Lower leg skin (tissue), 4 donors: ENCODE data around the gene CACNA1H. TPM values are rescaled to one million over a fixed set of nuclear protein-coding genes. Genes with fewer than 3 reads are reported as not detected.
"Not testable (repeated sequence)": the region's sequence is repeated elsewhere in the genome, so short reads cannot be mapped to it uniquely, and the experiment has no call there.

Source experiments
- DNase-seq, 2 donors: peaks; one replicate each; pipeline ENCODE4 v3.0.0-alpha.2; 2019; ENCODE audit warnings: low spot score in 2 of 2
- H3K4me3 ChIP-seq: fragments of 200-600 bp; sonication (generic); 2 replicates; pipeline ENCODE4 v1.5.1; 2017; ENCODE audit warnings: mild to moderate bottlenecking, low read depth; ENCODE audit not compliant: poor library complexity, severe bottlenecking
- POLR2A ChIP-seq, 2 donors: fragments of 450-650 bp; IDR thresholded peaks; one replicate each; pipeline ENCODE4 v1.6.1; 2016 to 2017; ENCODE audit warnings: antibody characterized with exemption in 2 of 2, mild to moderate bottlenecking in 1 of 2, moderate library complexity in 1 of 2
- WGBS, 2 donors: methylation state at CpG; one replicate each; pipeline ENCODE4 v1.1.5; 2018; 5-methylcytosine and 5-hydroxymethylcytosine counted together
- intact Hi-C: fragments of 100-400 bp; cut with DNase I; formaldehyde crosslinking; loops from one replicate; pipeline ENCODE4 v1.15.0; 2023; ENCODE audit warnings: low total_unique reads
- total RNA-seq, 4 donors: library from RNA; depleted of rRNA; stranded (reverse); fragments of >200 nt; gene quantifications; one replicate each; pipeline ENCODE4 v1.1.0, GENCODE V29; 2016
- TF ChIP-seq, protein P1 (sequence below), 3 donors: fragments of 450-650 bp; IDR thresholded peaks; one replicate each; pipeline ENCODE4 v1.5.1; 2016; ENCODE audit warnings: antibody characterized with exemption in 3 of 3, mild to moderate bottlenecking in 3 of 3, moderate library complexity in 2 of 3

CACNA1H gene
- total RNA-seq, 4 donors from 2014 or later, result 29.3 to 151 (median 72.1) TPM

DNA sequence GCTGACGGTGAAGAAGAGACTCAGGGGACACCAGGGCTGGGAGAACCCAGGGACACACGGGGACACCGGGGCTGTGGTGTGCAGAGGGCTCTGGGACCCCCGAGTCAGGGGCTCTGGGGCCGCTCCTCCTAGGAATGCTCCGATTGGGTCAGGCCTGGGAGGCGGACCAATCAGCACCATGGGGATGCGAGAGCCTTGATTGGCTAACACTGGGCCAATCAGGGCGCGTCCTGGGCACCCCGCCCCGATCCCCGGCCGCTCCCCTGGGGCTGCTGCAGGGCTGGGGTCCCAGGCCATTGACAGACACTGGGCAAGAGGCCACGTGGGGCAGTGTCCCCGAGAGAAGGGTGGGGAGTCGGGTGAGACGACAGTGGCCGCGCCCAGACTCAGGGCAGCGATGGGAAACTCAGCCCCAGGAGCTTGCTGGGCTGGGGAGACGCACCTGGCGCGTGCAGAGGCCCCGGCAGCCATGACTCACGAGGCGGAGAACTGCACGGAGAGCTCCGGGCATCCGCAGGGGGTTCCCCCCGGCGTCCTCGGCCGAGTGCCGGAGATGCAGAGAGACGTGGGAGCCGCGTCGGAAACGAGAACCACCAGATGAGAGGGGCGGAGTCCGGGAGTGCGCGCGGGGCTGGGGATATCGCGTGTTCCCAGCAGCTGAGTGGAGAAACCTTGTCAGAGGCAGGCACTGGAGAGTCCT lies 79.3 kb downstream of the CACNA1H start:
- DNase-seq, H3K4me3 ChIP-seq, intact Hi-C loops: not testable (repeated sequence)
- WGBS, 2 donors, result no CpG with 5 or more reads among the region's 47 CpGs

GRCh38 chr16:1236659-1237058 lies 83.8 kb downstream of the CACNA1H start:
- intact Hi-C loops, H3K4me3 ChIP-seq, DNase-seq: not testable (repeated sequence)
- no CpG with 5 or more reads among the region's 29 CpGs for WGBS, 2 donors

- no peak overlapping the region for H3K4me3 ChIP-seq
- intact Hi-C loops, result no loop called here
- TF ChIP-seq, protein P1, sequence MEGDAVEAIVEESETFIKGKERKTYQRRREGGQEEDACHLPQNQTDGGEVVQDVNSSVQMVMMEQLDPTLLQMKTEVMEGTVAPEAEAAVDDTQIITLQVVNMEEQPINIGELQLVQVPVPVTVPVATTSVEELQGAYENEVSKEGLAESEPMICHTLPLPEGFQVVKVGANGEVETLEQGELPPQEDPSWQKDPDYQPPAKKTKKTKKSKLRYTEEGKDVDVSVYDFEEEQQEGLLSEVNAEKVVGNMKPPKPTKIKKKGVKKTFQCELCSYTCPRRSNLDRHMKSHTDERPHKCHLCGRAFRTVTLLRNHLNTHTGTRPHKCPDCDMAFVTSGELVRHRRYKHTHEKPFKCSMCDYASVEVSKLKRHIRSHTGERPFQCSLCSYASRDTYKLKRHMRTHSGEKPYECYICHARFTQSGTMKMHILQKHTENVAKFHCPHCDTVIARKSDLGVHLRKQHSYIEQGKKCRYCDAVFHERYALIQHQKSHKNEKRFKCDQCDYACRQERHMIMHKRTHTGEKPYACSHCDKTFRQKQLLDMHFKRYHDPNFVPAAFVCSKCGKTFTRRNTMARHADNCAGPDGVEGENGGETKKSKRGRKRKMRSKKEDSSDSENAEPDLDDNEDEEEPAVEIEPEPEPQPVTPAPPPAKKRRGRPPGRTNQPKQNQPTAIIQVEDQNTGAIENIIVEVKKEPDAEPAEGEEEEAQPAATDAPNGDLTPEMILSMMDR (IDR thresholded peaks at IDR 0.05), result no peak
- no peak for TF ChIP-seq POLR2A (IDR thresholded peaks at IDR 0.05)
- 71 to 76% methylated on average over 9 of the region's 9 CpGs for WGBS, 2 donors
- DNase-seq, result no peak
Observed at GRCh38 chr16:1237990-1238389, 85.1 kb downstream of the CACNA1H start.

DNA sequence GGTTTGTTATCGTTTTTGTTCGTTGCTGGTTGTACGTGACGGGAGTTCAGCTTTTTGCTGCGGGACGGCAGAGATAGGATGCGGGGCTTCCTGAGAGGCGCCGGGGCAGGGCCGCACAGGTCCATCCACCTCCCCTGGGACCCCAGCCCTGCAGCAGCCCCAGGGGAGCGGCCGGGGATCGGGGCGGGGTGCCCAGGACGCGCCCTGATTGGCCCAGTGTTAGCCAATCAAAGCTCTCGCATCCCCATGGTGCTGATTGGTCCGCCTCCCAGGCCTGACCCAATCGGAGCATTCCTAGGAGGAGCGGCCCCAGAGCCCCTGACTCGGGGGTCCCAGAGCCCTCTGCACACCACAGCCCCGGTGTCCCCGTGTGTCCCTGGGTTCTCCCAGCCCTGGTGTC lies 86.0 kb downstream of the CACNA1H start:
- H3K4me3 ChIP-seq, DNase-seq, intact Hi-C loops: not testable (repeated sequence)
- 57 to 62% methylated on average over 14 to 16 of the region's 23 CpGs for WGBS, 2 donors

DNA sequence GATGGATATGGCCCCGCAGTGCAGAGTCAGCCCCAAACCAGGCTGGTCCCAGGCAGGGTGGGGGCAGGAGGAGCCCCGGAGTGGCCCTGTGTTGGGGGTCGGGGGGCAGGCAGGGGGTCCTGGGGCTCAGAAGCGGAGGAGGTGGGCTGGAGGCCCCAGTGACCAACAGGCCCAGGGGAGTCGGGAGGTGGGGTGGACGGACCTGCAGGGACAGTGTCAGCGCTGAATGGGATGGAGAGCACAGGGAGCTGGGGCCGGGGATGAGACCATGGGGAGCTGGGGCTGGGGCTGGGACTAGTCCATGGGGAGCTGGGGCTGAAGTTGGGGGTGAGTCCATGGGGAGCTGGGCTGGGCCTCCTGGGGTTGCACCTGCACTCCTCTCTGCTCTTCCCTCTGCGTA lies 86.7 kb downstream of the CACNA1H start:
- intact Hi-C loops, DNase-seq, H3K4me3 ChIP-seq: not testable (repeated sequence)
- WGBS, 2 donors, result 71 to 78% methylated on average over 6 to 8 of the region's 9 CpGs

- no CpG with 5 or more reads among the region's 12 CpGs for WGBS, 2 donors
- DNase-seq, intact Hi-C loops, H3K4me3 ChIP-seq: not testable (repeated sequence)
Observed at GRCh38 chr16:1240436-1240835, 87.5 kb downstream of the CACNA1H start, which contains the start of gene TPSAB1. Gene TPSAB1 (plus strand): TSS chr16:1240705. CDS start chr16:1240939, 234 bp downstream.

GRCh38 chr16:1241081-1241480 lies 88.2 kb downstream of the CACNA1H start:
- H3K4me3 ChIP-seq, DNase-seq, intact Hi-C loops: not testable (repeated sequence)
- WGBS, 2 donors, result 96% methylated on average over 5 of the region's 15 CpGs; no CpG with 5 or more reads in 1 of the 2 donors

DNA sequence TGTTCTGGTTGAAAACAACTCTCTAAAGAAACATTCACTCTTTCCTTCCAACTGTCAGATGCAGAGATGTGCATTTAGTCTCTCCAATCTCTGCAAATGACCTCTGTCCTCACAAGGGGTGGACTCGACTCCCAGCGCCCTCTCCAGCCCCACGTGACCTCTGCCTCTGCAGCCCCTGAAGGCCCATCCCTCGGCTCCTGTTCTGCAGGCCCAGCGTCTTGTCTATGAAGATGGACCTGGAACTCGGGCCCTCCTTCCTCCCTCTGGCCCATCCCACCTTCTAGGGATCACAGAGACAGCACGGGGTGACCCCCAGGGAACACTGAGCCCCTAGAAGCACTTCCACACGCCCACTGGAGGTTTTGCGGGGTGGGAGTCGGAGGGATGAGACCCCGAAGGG lies 90.5 kb downstream of the CACNA1H start:
- WGBS, 2 donors, result 62 to 69% methylated on average over 5 to 7 of the region's 11 CpGs
- intact Hi-C loops, DNase-seq, H3K4me3 ChIP-seq: not testable (repeated sequence)

DNA sequence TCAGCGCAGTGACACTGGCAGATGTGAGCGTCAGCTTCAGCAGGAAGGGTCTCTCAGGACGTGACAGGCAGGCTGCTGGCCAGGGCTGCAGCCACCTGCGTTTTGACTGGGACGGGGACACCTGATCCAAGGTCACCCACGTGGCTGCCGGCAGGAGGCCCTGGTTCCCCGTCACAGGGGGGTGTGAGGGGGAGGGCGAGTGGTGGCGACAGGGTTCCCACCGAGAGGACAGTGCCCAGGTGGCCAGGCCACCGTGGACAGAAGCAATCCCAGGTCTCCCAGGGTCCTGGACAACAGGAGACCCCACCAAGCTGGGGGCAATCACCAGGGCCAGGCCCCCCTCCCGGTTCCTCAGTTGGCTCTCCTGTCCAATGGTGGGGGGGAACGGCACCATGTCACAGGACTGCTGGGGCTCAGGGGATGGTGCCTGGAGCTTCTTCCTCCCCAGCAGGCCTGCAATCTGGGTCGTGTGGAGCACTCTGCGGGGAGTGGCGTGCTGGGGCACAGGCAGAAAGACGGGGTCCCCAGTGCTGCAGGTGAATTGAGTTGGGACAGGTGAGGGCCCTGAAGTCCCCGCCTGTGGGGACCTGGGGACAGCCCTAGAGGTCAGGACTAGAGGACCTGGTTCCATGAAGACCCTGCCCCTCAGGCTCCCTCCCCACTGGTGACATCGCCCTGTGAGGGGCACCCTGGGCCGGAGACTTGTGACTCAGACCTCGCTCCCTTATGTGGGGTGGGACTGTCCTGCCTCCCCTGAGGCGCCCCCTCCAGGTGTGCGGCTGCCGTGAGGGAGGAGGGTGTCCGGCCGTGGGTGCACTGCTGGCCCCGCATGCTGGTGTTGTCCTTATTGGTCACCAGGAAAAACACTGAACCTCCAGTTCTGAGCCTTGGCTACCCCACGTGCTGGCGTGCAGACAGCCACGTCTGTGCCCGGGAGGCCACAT lies 91.3 kb downstream of the CACNA1H start:
- H3K4me3 ChIP-seq, intact Hi-C loops, DNase-seq: not testable (repeated sequence)
- 58 to 70% methylated on average over 17 to 24 of the region's 32 CpGs for WGBS, 2 donors

- intact Hi-C loops, result no loop called here
- DNase-seq, result no peak
- WGBS, 2 donors, result 63 to 73% methylated on average over 10 to 11 of the region's 12 CpGs
- no peak for TF ChIP-seq POLR2A (IDR thresholded peaks at IDR 0.05)
- TF ChIP-seq, protein P1 (IDR thresholded peaks at IDR 0.05), result no peak
- no peak overlapping the region for H3K4me3 ChIP-seq
Observed at GRCh38 chr16:1244881-1245280, 92.0 kb downstream of the CACNA1H start.
